Right atrium auricular region (tissue), 2 donors: Measurements from ENCODE around the gene ARNT2. TPM values are rescaled to one million over a fixed set of nuclear protein-coding genes. Genes with fewer than 3 reads are reported as not detected.
A peak's percentile ranks its signal among the peaks of the same experiment; 100 is the strongest.

Experiments used
- DNase-seq: peaks from one replicate; pipeline ENCODE4 v3.0.0-alpha.2; 2019; ENCODE audit warnings: low spot score
- H3K27ac ChIP-seq, 2 donors: fragments of 200-600 bp; sonication (generic); 1 replicate in 1 of 2; 2 replicates in 1 of 2; pipeline ENCODE4 v1.5.1; 2016 to 2019
- H3K27me3 ChIP-seq, 2 donors: fragments of 200-600 bp; sonication (generic); one replicate each; pipeline versions ENCODE4 v1.5.1 to v1.6.0; 2017 to 2019
- H3K36me3 ChIP-seq: fragments of 200-600 bp; sonication (generic); one replicate; pipeline ENCODE4 v1.5.1; 2016
- H3K4me1 ChIP-seq, 2 donors: fragments of 200-600 bp; sonication (generic); one replicate each; pipeline versions ENCODE4 v1.5.1 to v1.6.0; 2017 to 2019
- H3K4me3 ChIP-seq, 2 donors: fragments of 200-600 bp; sonication (generic); 1 replicate in 1 of 2; 2 replicates in 1 of 2; pipeline ENCODE4 v1.5.1; 2017 to 2019; ENCODE audit warnings: mild to moderate bottlenecking in 1 of 2, moderate library complexity in 1 of 2
- H3K9me3 ChIP-seq, 2 donors: fragments of 200-600 bp; sonication (generic); one replicate each; pipeline ENCODE4 v1.5.1; 2019
- total RNA-seq, 2 donors: library from RNA; depleted of rRNA; stranded (reverse); fragments of >200 nt; gene quantifications; one replicate each; pipeline ENCODE4 v1.1.0, GENCODE V29; 2016
- TF ChIP-seq, protein P1 (sequence below), 2 donors: fragments of 200-600 bp; sonication (generic); IDR thresholded peaks; one replicate each; pipeline ENCODE4 v1.5.1; 2019; ENCODE audit warnings: antibody characterized with exemption in 2 of 2

The ARNT2 gene
- total RNA-seq, 2 donors from 2014 or later: 4.8 to 8.4 TPM

DNA sequence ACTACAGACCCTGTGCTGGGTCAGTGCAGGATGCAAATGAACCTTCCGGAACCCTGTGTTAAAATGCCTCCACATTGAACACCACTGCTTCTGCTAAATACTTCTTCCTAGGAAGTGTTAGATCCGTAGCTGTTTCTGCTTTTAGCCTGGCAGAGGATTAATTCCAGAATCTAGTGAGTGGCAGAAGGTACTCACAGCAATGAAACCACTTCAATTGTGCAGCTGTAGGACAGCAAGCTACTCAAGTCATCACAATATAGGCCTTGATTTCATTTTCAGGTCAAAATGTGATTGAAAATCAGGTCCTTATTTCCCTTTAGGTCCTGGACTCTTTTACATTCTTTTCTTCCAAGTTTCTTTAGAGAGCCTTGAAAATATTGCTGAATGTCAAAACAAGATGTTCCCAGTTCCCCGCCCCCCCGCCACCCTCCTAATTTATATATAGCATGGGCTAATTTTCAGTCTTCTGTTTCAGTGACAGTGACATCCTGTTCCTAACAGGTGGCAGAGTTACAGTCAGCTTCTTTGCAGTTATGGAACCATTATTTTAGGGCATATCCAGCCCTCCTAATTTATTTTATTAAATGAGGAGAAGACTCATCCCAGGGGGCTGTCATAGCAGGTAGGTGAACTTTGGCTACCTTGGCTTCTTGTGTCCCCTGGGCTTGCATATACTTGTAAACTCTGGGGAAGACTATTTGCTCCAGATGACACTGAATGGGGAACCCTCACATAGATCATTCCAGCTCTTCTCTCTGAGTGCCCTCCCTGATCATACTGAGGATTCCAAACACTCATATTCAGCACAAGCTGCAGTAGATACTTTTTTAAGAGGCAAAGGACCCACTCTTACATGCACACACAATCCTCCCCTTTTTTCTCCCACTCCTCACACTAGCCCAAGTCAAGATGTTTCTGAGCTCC lies 28.0 kb upstream of the ARNT2 start:
- TF ChIP-seq, protein P1, sequence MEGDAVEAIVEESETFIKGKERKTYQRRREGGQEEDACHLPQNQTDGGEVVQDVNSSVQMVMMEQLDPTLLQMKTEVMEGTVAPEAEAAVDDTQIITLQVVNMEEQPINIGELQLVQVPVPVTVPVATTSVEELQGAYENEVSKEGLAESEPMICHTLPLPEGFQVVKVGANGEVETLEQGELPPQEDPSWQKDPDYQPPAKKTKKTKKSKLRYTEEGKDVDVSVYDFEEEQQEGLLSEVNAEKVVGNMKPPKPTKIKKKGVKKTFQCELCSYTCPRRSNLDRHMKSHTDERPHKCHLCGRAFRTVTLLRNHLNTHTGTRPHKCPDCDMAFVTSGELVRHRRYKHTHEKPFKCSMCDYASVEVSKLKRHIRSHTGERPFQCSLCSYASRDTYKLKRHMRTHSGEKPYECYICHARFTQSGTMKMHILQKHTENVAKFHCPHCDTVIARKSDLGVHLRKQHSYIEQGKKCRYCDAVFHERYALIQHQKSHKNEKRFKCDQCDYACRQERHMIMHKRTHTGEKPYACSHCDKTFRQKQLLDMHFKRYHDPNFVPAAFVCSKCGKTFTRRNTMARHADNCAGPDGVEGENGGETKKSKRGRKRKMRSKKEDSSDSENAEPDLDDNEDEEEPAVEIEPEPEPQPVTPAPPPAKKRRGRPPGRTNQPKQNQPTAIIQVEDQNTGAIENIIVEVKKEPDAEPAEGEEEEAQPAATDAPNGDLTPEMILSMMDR (IDR thresholded peaks at IDR 0.05): no peak
- DNase-seq: no peak
- H3K27ac ChIP-seq: peak overlapping the region; percentile 37 to 62

DNA sequence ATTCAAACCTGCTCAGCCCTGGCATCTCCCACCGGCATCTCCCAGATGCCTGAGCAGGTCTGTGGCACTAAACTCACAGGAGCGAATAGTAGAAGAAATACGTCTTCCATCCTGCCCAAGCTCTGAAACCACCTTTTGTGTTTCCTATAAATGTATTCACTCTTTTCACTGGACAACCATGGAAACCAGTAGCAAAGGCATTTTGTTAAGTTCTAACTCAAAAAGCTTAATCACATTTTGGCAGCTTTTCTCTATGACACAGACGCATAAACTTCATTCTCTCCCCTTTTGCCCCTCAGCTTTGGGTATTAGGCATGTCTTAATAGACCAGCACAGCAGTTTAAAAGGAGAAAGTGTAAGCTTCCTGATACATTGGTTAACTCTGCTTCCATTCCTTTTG lies 24.5 kb upstream of the ARNT2 start:
- DNase-seq: no peak

More for the DNA sequence above, 28.0 kb upstream of the ARNT2 start:
- Histone ChIP-seq H3K9me3 (no peaks in the 10 kb centered on the region), H3K4me3 (no peak overlapping the region), H3K36me3 (no peaks in the 10 kb centered on the region), H3K27me3 (no peaks in the 10 kb centered on the region), H3K4me1 (peaks cover 0 to 10% of the 10 kb centered on the region in 2 donors)

DNA sequence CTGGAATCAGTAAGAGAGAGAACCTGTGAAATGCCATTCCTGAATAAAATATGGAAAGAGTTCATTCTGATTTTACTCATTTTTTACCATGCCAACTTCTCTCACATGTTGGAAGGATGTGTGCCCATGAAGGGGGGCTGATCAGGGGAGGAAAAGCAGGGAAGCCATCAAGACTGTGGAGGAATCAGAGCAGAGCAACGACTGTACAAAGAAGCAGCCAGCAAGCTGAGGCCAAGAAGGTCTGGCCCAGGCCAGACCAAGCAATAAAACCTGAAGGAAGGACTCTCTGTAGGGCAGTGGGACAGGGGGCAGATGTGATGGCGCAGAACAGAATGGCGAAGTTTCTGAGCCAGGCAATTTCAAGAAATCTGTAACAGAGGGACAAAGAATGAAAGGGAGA lies 24.0 kb upstream of the ARNT2 start:
- TF ChIP-seq, protein P1 (IDR thresholded peaks at IDR 0.05): no peak
- no peaks in the 10 kb centered on the region for H3K9me3 ChIP-seq
- no peaks in the 10 kb centered on the region for H3K36me3 ChIP-seq
- no peak overlapping the region for H3K27ac ChIP-seq
- no peaks in the 10 kb centered on the region for H3K27me3 ChIP-seq
- H3K4me1 ChIP-seq: peaks cover 0 to 10% of the 10 kb centered on the region in 2 donors
- DNase-seq: no peak
- H3K4me3 ChIP-seq: no peak overlapping the region

More for the DNA sequence above, 24.5 kb upstream of the ARNT2 start:
- Histone ChIP-seq H3K4me3 (no peak overlapping the region), H3K27ac (no peak overlapping the region), H3K36me3 (no peaks in the 10 kb centered on the region), H3K9me3 (no peaks in the 10 kb centered on the region), H3K27me3 (no peaks in the 10 kb centered on the region), H3K4me1 (peaks cover 0 to 10% of the 10 kb centered on the region in 2 donors)
- TF ChIP-seq, protein P1 (IDR thresholded peaks at IDR 0.05): no peak

DNA sequence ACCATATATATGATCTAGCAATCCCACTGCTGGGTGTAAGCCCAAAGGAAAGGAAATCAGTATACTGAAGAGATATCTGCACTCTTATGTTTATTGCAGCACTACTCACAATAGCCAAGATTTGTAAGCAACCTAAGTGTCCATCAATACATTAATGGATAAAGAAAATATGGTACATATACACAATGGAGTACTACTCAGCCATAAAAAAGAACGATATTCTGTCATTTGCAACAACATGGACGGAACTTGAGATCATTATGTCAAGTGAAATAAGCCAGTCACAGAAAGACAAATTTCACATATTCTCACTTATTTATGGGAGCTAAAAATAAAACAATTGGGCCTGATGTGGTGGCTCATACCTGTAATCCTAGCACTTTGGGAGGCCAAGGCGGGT lies 21.9 kb upstream of the ARNT2 start:
- TF ChIP-seq, protein P1 (IDR thresholded peaks at IDR 0.05): no peak
- H3K27ac ChIP-seq: no peak overlapping the region
- no peaks in the 10 kb centered on the region for H3K36me3 ChIP-seq
- no peaks in the 10 kb centered on the region for H3K27me3 ChIP-seq
- H3K9me3 ChIP-seq: no peaks in the 10 kb centered on the region
- no peak overlapping the region for H3K4me3 ChIP-seq
- peaks cover 0 to 3% of the 10 kb centered on the region in 2 donors for H3K4me1 ChIP-seq
- DNase-seq: no peak

DNA sequence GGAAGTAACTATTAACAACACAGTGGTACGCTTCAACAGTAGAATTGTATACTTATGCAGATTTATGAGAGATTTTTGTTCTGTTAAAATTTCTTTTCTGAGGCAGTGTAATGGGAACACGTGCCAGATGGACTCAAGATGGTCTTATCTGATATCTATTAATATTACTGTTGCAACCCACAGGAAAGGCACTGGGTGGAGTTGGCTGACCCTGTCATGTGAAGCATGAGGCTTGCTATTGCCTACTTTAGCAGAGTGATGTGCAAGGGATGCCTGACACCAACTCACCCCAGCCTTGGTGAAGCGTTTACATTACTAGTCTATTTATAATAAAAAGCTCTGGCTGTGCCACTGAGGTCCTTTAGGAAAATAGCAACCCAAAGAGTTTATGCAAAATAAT lies 19.8 kb upstream of the ARNT2 start:
- H3K27ac ChIP-seq: no peak overlapping the region
- DNase-seq: no peak
- TF ChIP-seq, protein P1 (IDR thresholded peaks at IDR 0.05): no peak
- H3K4me3 ChIP-seq: no peak overlapping the region
- no peaks in the 10 kb centered on the region for H3K9me3 ChIP-seq
- no peaks in the 10 kb centered on the region for H3K27me3 ChIP-seq
- no peaks in the 10 kb centered on the region for H3K36me3 ChIP-seq
- H3K4me1 ChIP-seq: no peaks in the 10 kb centered on the region
